Astrocyte (in vitro differentiated cells and primary cell): ENCODE results near the gene SEMA3A. TPM values are rescaled to one million over a fixed set of nuclear protein-coding genes. Genes with fewer than 3 reads are reported as not detected.

Source experiments
- DNase-seq: peaks from one replicate; pipeline ENCODE4 v3.0.0-alpha.2; 2010; ENCODE audit warnings: low read depth
- FAIRE-seq: peaks from 2 replicates; lab custom pipeline; 2011; peaks lifted over from hg19 to GRCh38; lab: Jason Lieb, UNC
- H2AFZ ChIP-seq: 2 replicates; pipeline ENCODE4 v1.6.0; 2012; ENCODE audit warnings: low read depth, low read length, inconsistent platforms
- H3K27ac ChIP-seq: 2 replicates; pipeline ENCODE4 v1.5.1; 2011; ENCODE audit warnings: low read depth, low read length, inconsistent platforms
- H3K27me3 ChIP-seq: 2 replicates; pipeline ENCODE4 v1.6.0; 2011; ENCODE audit warnings: low read length, inconsistent platforms; ENCODE audit not compliant: insufficient read depth
- H3K36me3 ChIP-seq: 2 replicates; pipeline ENCODE4 v1.5.1; 2011; ENCODE audit warnings: low read length, inconsistent platforms; ENCODE audit not compliant: insufficient read depth
- H3K4me1 ChIP-seq: 2 replicates; pipeline ENCODE4 v1.5.1; 2011; ENCODE audit warnings: low read length, inconsistent platforms; ENCODE audit not compliant: insufficient read depth
- H3K4me2 ChIP-seq: 2 replicates; pipeline ENCODE4 v1.6.0; 2012; ENCODE audit warnings: low read length, inconsistent platforms
- H3K4me3 ChIP-seq: 2 replicates; pipeline ENCODE4 v1.5.1; 2011; ENCODE audit warnings: low read depth, mild to moderate bottlenecking, low read length, inconsistent platforms; ENCODE audit not compliant: insufficient read depth
- H3K79me2 ChIP-seq: 2 replicates; pipeline ENCODE4 v1.6.0; 2012; ENCODE audit warnings: mild to moderate bottlenecking, low read length, inconsistent platforms; ENCODE audit not compliant: insufficient read depth
- H3K9ac ChIP-seq: 2 replicates; pipeline ENCODE4 v1.6.0; 2012; ENCODE audit warnings: mild to moderate bottlenecking, low read length, inconsistent platforms
- H3K9me3 ChIP-seq: 2 replicates; pipeline ENCODE4 v1.5.1; 2012; ENCODE audit warnings: low read depth, mild to moderate bottlenecking, low read length, inconsistent platforms; ENCODE audit not compliant: insufficient read depth
- H4K20me1 ChIP-seq: 2 replicates; pipeline ENCODE4 v1.6.0; 2012; ENCODE audit warnings: low read length, inconsistent platforms; ENCODE audit not compliant: insufficient read depth
- H3K27ac Mint-ChIP-seq: one replicate; pipeline ENCODE4 v1.8.0; 2021; ENCODE audit warnings: mild to moderate bottlenecking, mixed read lengths; ENCODE audit not compliant: unreplicated experiment
- H3K27me3 Mint-ChIP-seq: one replicate; pipeline ENCODE4 v1.8.0; 2021; ENCODE audit warnings: low read depth, mixed read lengths; ENCODE audit not compliant: unreplicated experiment
- H3K36me3 Mint-ChIP-seq: one replicate; pipeline ENCODE4 v1.8.0; 2021; ENCODE audit warnings: low read depth, mixed read lengths; ENCODE audit not compliant: unreplicated experiment
- H3K4me1 Mint-ChIP-seq: one replicate; pipeline ENCODE4 v1.8.0; 2021; ENCODE audit warnings: low read depth, mixed read lengths; ENCODE audit not compliant: unreplicated experiment
- H3K4me3 Mint-ChIP-seq: one replicate; pipeline ENCODE4 v1.8.0; 2021; ENCODE audit warnings: mild to moderate bottlenecking, moderate library complexity, mixed read lengths; ENCODE audit not compliant: unreplicated experiment
- H3K9me3 Mint-ChIP-seq: one replicate; pipeline ENCODE4 v1.8.0; 2021; ENCODE audit warnings: mild to moderate bottlenecking, mixed read lengths; ENCODE audit not compliant: unreplicated experiment
- CTCF ChIP-seq: IDR thresholded peaks from 2 replicates; pipeline ENCODE4 v1.5.1; 2011; ENCODE audit warnings: low read depth, mild to moderate bottlenecking, inconsistent platforms, low read length, moderate library complexity; ENCODE audit not compliant: insufficient read depth
- EZH2 ChIP-seq: IDR thresholded peaks from 2 replicates; pipeline ENCODE4 v1.6.1; 2012; ENCODE audit warnings: mild to moderate bottlenecking, low read length, inconsistent platforms; ENCODE audit not compliant: insufficient read depth
- total RNA-seq: library from RNA; stranded (reverse); gene quantifications from 2 replicates; pipeline ENCODE4 v1.2.1, GENCODE V29; 2021

SEMA3A gene
- total RNA-seq, 1 donor from 2014 or later, result 31.3 TPM

- no peak overlapping the region for H3K4me3 ChIP-seq
- H3K36me3 ChIP-seq, result no peaks in the 10 kb centered on the region
- H3K27ac Mint-ChIP-seq, result no peak overlapping the region
Measured at GRCh38 chr7:84108787-84109186, 85.8 kb downstream of the SEMA3A start.

GRCh38 chr7:84108119-84108518 lies 86.5 kb downstream of the SEMA3A start:
- Histone ChIP-seq H3K27me3 (no peaks in the 10 kb centered on the region), H3K27ac (no peak overlapping the region), H3K9ac (no peak overlapping the region), H3K9me3 (no peaks in the 10 kb centered on the region), H3K4me3 (no peak overlapping the region), H4K20me1 (no peaks in the 10 kb centered on the region), H3K4me2 (no peak overlapping the region), H3K79me2 (no peaks in the 10 kb centered on the region), H3K4me1 (peaks cover 7% of the 10 kb centered on the region), H3K36me3 (no peaks in the 10 kb centered on the region), H2AFZ (no peak overlapping the region)
- Mint-ChIP-seq H3K4me3 (no peak overlapping the region), H3K27me3 (no peaks in the 10 kb centered on the region), H3K36me3 (peaks cover 4% of the 10 kb centered on the region), H3K9me3 (no peaks in the 10 kb centered on the region), H3K27ac (no peak overlapping the region), H3K4me1 (peaks cover 6% of the 10 kb centered on the region)
- TF ChIP-seq EZH2 (no peak), CTCF (no peak)
- FAIRE-seq (no peak), DNase-seq (no peak)

More at GRCh38 chr7:84108787-84109186, 85.8 kb downstream of the SEMA3A start:
- Histone ChIP-seq H3K27me3 (no peaks in the 10 kb centered on the region), H3K9ac (no peak overlapping the region), H3K27ac (no peak overlapping the region), H3K79me2 (no peaks in the 10 kb centered on the region), H3K9me3 (no peaks in the 10 kb centered on the region), H3K4me2 (no peak overlapping the region), H3K4me1 (peaks cover 14% of the 10 kb centered on the region), H4K20me1 (no peaks in the 10 kb centered on the region), H2AFZ (no peak overlapping the region)
- no peak overlapping the region for H3K4me3 Mint-ChIP-seq
- peak; percentile 54 for FAIRE-seq
- H3K4me1 Mint-ChIP-seq, result peaks cover 13% of the 10 kb centered on the region
- H3K27me3 Mint-ChIP-seq, result no peaks in the 10 kb centered on the region
- H3K36me3 Mint-ChIP-seq, result peaks cover 4% of the 10 kb centered on the region
- no peak for DNase-seq
- H3K9me3 Mint-ChIP-seq, result no peaks in the 10 kb centered on the region
- TF ChIP-seq CTCF (no peak), EZH2 (no peak)

DNA sequence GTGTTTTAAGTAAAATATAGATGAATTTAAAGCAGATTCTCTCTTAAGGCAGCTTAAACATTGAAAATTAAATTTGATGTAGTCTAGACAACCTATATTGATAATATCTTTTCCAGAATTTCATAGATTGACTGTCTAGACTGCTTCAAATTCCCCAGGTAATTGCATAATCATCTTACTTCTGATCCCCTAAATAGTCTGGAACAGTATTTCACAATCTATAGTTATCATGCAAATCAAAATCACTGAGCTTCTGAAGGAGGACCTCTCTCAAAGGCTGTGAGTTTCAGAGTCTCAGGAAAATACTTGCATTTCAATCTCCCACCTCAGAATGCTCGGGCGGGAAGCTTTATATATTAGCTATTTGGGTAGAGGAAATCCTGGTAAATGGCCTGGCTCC lies 87.3 kb downstream of the SEMA3A start:
- no peaks in the 10 kb centered on the region for H4K20me1 ChIP-seq
- no peaks in the 10 kb centered on the region for H3K4me1 ChIP-seq
- no peak overlapping the region for H3K4me2 ChIP-seq
- no peaks in the 10 kb centered on the region for H3K4me1 Mint-ChIP-seq
- H3K4me3 ChIP-seq, result no peak overlapping the region
- no peaks in the 10 kb centered on the region for H3K36me3 ChIP-seq
- H3K9me3 ChIP-seq, result no peaks in the 10 kb centered on the region
- no peak overlapping the region for H2AFZ ChIP-seq
- H3K36me3 Mint-ChIP-seq, result peaks cover 4% of the 10 kb centered on the region
- H3K27me3 Mint-ChIP-seq, result no peaks in the 10 kb centered on the region
- H3K4me3 Mint-ChIP-seq, result no peak overlapping the region
- peak overlapping the region; percentile 45 for H3K27ac Mint-ChIP-seq
- TF ChIP-seq EZH2, result no peak
- no peak for TF ChIP-seq CTCF
- no peaks in the 10 kb centered on the region for H3K27me3 ChIP-seq
- no peaks in the 10 kb centered on the region for H3K79me2 ChIP-seq
- H3K9ac ChIP-seq, result no peak overlapping the region
- H3K27ac ChIP-seq, result no peak overlapping the region
- DNase-seq, result no peak
- no peak for FAIRE-seq
- no peaks in the 10 kb centered on the region for H3K9me3 Mint-ChIP-seq
